Activated B cell treated with CpG ODN at 0.5 μM for 24 hours (primary cell): ENCODE results near the gene C16orf95. TPM values are rescaled to one million over a fixed set of nuclear protein-coding genes. Genes with fewer than 3 reads are reported as not detected.

ENCODE experiments used
- ATAC-seq: fragments of 200-7000 bp; cut with Tn5 transposase; one replicate; pipeline ENCODE4 v1.10.0; 2021; ENCODE audit warnings: low read depth, mild to moderate bottlenecking, moderate library complexity
- CTCF ChIA-PET: fragments of 350-600 bp; sonication (Branson Sonifier 250); formaldehyde crosslinking; loops from one replicate; lab custom pipeline; 2021; ENCODE audit warnings: antibody characterized with exemption; lab: Charles Lee
- POLR2A ChIA-PET: fragments of 350-600 bp; sonication (Branson Sonifier 250); formaldehyde crosslinking; loops from one replicate; lab custom pipeline; 2021; ENCODE audit warnings: antibody characterized with exemption; lab: Charles Lee
- DNase-seq: peaks from one replicate; pipeline ENCODE4 v3.0.0; 2022
- H3K27ac Mint-ChIP-seq: one replicate; pipeline ENCODE4 v1.8.0; 2020; ENCODE audit warnings: mixed read lengths
- H3K27me3 Mint-ChIP-seq: one replicate; pipeline ENCODE4 v1.8.0; 2021; ENCODE audit warnings: mixed read lengths
- H3K36me3 Mint-ChIP-seq: one replicate; pipeline ENCODE4 v1.8.0; 2021; ENCODE audit warnings: low read depth, mixed read lengths
- H3K4me1 Mint-ChIP-seq: one replicate; pipeline ENCODE4 v1.8.0; 2021; ENCODE audit warnings: mixed read lengths
- H3K4me3 Mint-ChIP-seq: one replicate; pipeline ENCODE4 v1.8.0; 2020; ENCODE audit warnings: mild to moderate bottlenecking, mixed read lengths
- H3K9me3 Mint-ChIP-seq: one replicate; pipeline ENCODE4 v1.8.0; 2020; ENCODE audit warnings: mixed read lengths
- CTCF ChIP-seq: fragments of 200-600 bp; IDR thresholded peaks from one replicate; pipeline ENCODE4 v1.8.0; 2022; ENCODE audit warnings: antibody characterized with exemption, mild to moderate bottlenecking
- intact Hi-C: fragments of 100-400 bp; cut with micrococcal nuclease; formaldehyde crosslinking; loops from one replicate; pipeline ENCODE4 v1.15.1; 2024
- total RNA-seq: library from RNA; stranded (reverse); gene quantifications from 2 replicates; pipeline ENCODE4 v1.2.3, GENCODE V29; 2022

C16orf95 gene
- total RNA-seq, 1 donor from 2014 or later = 2.1 TPM

GRCh38 chr16:87327798-87328495 lies 10.8 kb upstream of the C16orf95 start:
- no peaks in the 10 kb centered on the region for H3K27me3 Mint-ChIP-seq
- H3K4me3 Mint-ChIP-seq = no peak overlapping the region
- H3K4me1 Mint-ChIP-seq = no peaks in the 10 kb centered on the region
- H3K36me3 Mint-ChIP-seq = peaks cover 51% of the 10 kb centered on the region
- POLR2A ChIA-PET = no interaction called here
- CTCF ChIA-PET = interaction anchor here (1.9 kb wide), 1 partner anchor 67 kb away, joined by 5 read pairs; no protein-coding TSS in a partner anchor
- ATAC-seq = no peak
- intact Hi-C loops = no loop called here
- H3K9me3 Mint-ChIP-seq = no peaks in the 10 kb centered on the region
- DNase-seq = no peak
- no peak overlapping the region for H3K27ac Mint-ChIP-seq
- TF ChIP-seq CTCF = no peak

- Mint-ChIP-seq H3K27me3 (no peaks in the 10 kb centered on the region), H3K27ac (no peak overlapping the region), H3K4me3 (no peak overlapping the region), H3K4me1 (no peaks in the 10 kb centered on the region), H3K9me3 (no peaks in the 10 kb centered on the region), H3K36me3 (peaks cover 33% of the 10 kb centered on the region)
- no peak for TF ChIP-seq CTCF
- DNase-seq = no peak
- ChIA-PET CTCF (interaction anchor here (0.7 to 1.1 kb wide), 2 partner anchors 68 to 310 kb away, joined by 3 read pairs; no protein-coding TSS in a partner anchor), POLR2A (no interaction called here)
- ATAC-seq = no peak
- intact Hi-C loops = no loop called here
Observed at GRCh38 chr16:87326151-87326571, 9.0 kb upstream of the C16orf95 start.

- no peak for ATAC-seq
- Mint-ChIP-seq H3K27me3 (no peaks in the 10 kb centered on the region), H3K4me1 (no peaks in the 10 kb centered on the region), H3K27ac (no peak overlapping the region), H3K4me3 (no peak overlapping the region), H3K9me3 (no peaks in the 10 kb centered on the region), H3K36me3 (peaks cover 26% of the 10 kb centered on the region)
- POLR2A ChIA-PET = interaction anchor here (1.1 kb wide), 1 partner anchor 58 kb away, joined by 3 read pairs; the partner anchor contains the start of gene FBXO31
- intact Hi-C loops = no loop called here
- TF ChIP-seq CTCF = no peak
- no peak for DNase-seq
- CTCF ChIA-PET = interaction anchor here (1.9 to 2.7 kb wide), 3 partner anchors 62 to 311 kb away, joined by 6 to 13 read pairs (median 10); no protein-coding TSS in a partner anchor
Observed at GRCh38 chr16:87325423-87325858, 8.2 kb upstream of the C16orf95 start.

- no peaks in the 10 kb centered on the region for H3K27me3 Mint-ChIP-seq
- H3K9me3 Mint-ChIP-seq = no peaks in the 10 kb centered on the region
- H3K4me1 Mint-ChIP-seq = no peaks in the 10 kb centered on the region
- ATAC-seq = peak; percentile 94
- ChIA-PET POLR2A (interaction anchor here (1.1 kb wide), 1 partner anchor 59 kb away, joined by 3 read pairs; the partner anchor contains the start of gene FBXO31), CTCF (interaction anchor here (1.9 to 2.7 kb wide), 3 partner anchors 63 to 311 kb away, joined by 6 to 13 read pairs (median 10); no protein-coding TSS in a partner anchor)
- H3K36me3 Mint-ChIP-seq = peaks cover 18% of the 10 kb centered on the region
- peak; percentile 36 for DNase-seq
- intact Hi-C loops = loop anchor here (1.0 kb wide), 2 partner anchors 70 to 311 kb away; no protein-coding TSS in a partner anchor
- H3K27ac Mint-ChIP-seq = no peak overlapping the region
- no peak overlapping the region for H3K4me3 Mint-ChIP-seq
- no peak for TF ChIP-seq CTCF
Observed at GRCh38 chr16:87324411-87325275, 7.5 kb upstream of the C16orf95 start.
